H9 (cell line): ENCODE measurements around the gene IQCB1. TPM values are rescaled to one million over a fixed set of nuclear protein-coding genes. Genes with fewer than 3 reads are reported as not detected.

Source experiments
- DNase-seq: peaks from one replicate; pipeline ENCODE4 v3.0.0-alpha.2; 2017
- H2AFZ ChIP-seq: one replicate; pipeline ENCODE4 v1.6.1; 2013; ENCODE audit warnings: mild to moderate bottlenecking, low read length, control low read depth, moderate library complexity
- H2AK5ac ChIP-seq: 2 replicates; pipeline ENCODE4 v1.6.1; 2013; ENCODE audit warnings: low read length, control low read depth, mixed read lengths; ENCODE audit not compliant: insufficient read length
- H2BK120ac ChIP-seq: one replicate; pipeline ENCODE4 v1.6.1; 2013; ENCODE audit warnings: low read depth, mild to moderate bottlenecking, low read length, control low read depth, inconsistent platforms; ENCODE audit not compliant: poor library complexity, severe bottlenecking
- H2BK12ac ChIP-seq: 2 replicates; pipeline ENCODE4 v1.6.1; 2013; ENCODE audit warnings: low read length, control low read depth, mixed read lengths, low read depth; ENCODE audit not compliant: insufficient read length
- H2BK15ac ChIP-seq: 2 replicates; pipeline ENCODE4 v1.6.1; 2013; ENCODE audit warnings: low read depth, low read length, control low read depth
- H2BK20ac ChIP-seq: one replicate; pipeline ENCODE4 v1.6.1; 2013; ENCODE audit warnings: low read depth, mild to moderate bottlenecking, low read length, control low read depth, inconsistent platforms; ENCODE audit not compliant: poor library complexity, severe bottlenecking
- H2BK5ac ChIP-seq: 2 replicates; pipeline ENCODE4 v1.6.1; 2013; ENCODE audit warnings: low read length, control low read depth, mixed read lengths; ENCODE audit not compliant: insufficient read length
- H3K14ac ChIP-seq: 2 replicates; pipeline ENCODE4 v1.6.1; 2013; ENCODE audit warnings: low read length, control low read depth; ENCODE audit not compliant: insufficient read depth
- H3K18ac ChIP-seq: 2 replicates; pipeline ENCODE4 v1.6.1; 2013; ENCODE audit warnings: low read depth, mild to moderate bottlenecking, mixed read lengths, low read length, control low read depth; ENCODE audit not compliant: insufficient read length
- H3K23ac ChIP-seq: 2 replicates; pipeline ENCODE4 v1.6.1; 2013; ENCODE audit warnings: low read length, control low read depth, mixed read lengths, low read depth; ENCODE audit not compliant: insufficient read length
- H3K23me2 ChIP-seq: 2 replicates; pipeline ENCODE4 v1.6.1; 2013; ENCODE audit warnings: low read depth, mild to moderate bottlenecking, mixed read lengths, low read length, control low read depth; ENCODE audit not compliant: insufficient read length, poor library complexity, severe bottlenecking
- H3K27ac ChIP-seq: 2 replicates; pipeline ENCODE4 v1.5.1; 2013; ENCODE audit warnings: low read length, control low read depth, mixed read lengths, low read depth; ENCODE audit not compliant: insufficient read length
- H3K27me3 ChIP-seq: 2 replicates; pipeline ENCODE4 v1.6.1; 2013; ENCODE audit warnings: low read length, control low read depth, inconsistent platforms; ENCODE audit not compliant: insufficient read depth
- H3K4ac ChIP-seq: 2 replicates; pipeline ENCODE4 v1.6.1; 2013; ENCODE audit warnings: low read depth, mild to moderate bottlenecking, control low read depth, inconsistent platforms, low read length, moderate library complexity
- H3K4me1 ChIP-seq: 2 replicates; pipeline ENCODE4 v1.6.1; 2013; ENCODE audit warnings: low read length, control low read depth, inconsistent platforms; ENCODE audit not compliant: insufficient read depth
- H3K4me2 ChIP-seq: 2 replicates; pipeline ENCODE4 v1.6.1; 2013; ENCODE audit warnings: low read length, control low read depth, mixed read lengths; ENCODE audit not compliant: insufficient read length, insufficient read depth
- H3K56ac ChIP-seq: 2 replicates; pipeline ENCODE4 v1.6.1; 2013; ENCODE audit warnings: low read depth, mild to moderate bottlenecking, mixed read lengths, low read length, control low read depth; ENCODE audit not compliant: insufficient read length
- H3K79me1 ChIP-seq: 2 replicates; pipeline ENCODE4 v1.6.1; 2013; ENCODE audit warnings: low read depth, mild to moderate bottlenecking, moderate library complexity, low read length, control low read depth, inconsistent platforms; ENCODE audit not compliant: insufficient read depth, poor library complexity, severe bottlenecking
- H3K79me2 ChIP-seq: 2 replicates; pipeline ENCODE4 v1.6.1; 2013; ENCODE audit warnings: low read length, control low read depth, inconsistent platforms; ENCODE audit not compliant: insufficient read depth
- H3K9ac ChIP-seq: 2 replicates; pipeline ENCODE4 v1.6.1; 2013; ENCODE audit warnings: low read length, control low read depth, mixed read lengths; ENCODE audit not compliant: insufficient read length; ENCODE audit errors: extremely low read depth
- H3K9me3 ChIP-seq: one replicate; pipeline ENCODE4 v1.6.1; 2013; ENCODE audit warnings: low read depth, low read length, inconsistent platforms; ENCODE audit not compliant: control insufficient read depth
- H3T11ph ChIP-seq: one replicate; pipeline ENCODE4 v1.6.1; 2013; ENCODE audit warnings: mild to moderate bottlenecking, low read length, control low read depth, inconsistent platforms
- H4K20me1 ChIP-seq: one replicate; pipeline ENCODE4 v1.6.1; 2013; ENCODE audit not compliant: control insufficient read depth, insufficient read length, insufficient read depth
- H4K5ac ChIP-seq: 2 replicates; pipeline ENCODE4 v1.6.1; 2013; ENCODE audit warnings: low read depth, mild to moderate bottlenecking, mixed read lengths, low read length, control low read depth; ENCODE audit not compliant: insufficient read length
- H4K8ac ChIP-seq: replicated peaks from 2 replicates; pipeline ENCODE4 v1.6.1; 2013; ENCODE audit warnings: low read length, control low read depth, mixed read lengths, low read depth; ENCODE audit not compliant: insufficient read length
- H4K91ac ChIP-seq: 2 replicates; pipeline ENCODE4 v1.6.1; 2013; ENCODE audit warnings: low read depth, mild to moderate bottlenecking, moderate library complexity, mixed read lengths, low read length, control low read depth; ENCODE audit not compliant: insufficient read length
- H3K27ac Mint-ChIP-seq, 3 experiments: 2 replicates in 2 of 3; 3 replicates in 1 of 3; pipeline ENCODE4 v1.8.0; 2020 to 2021; ENCODE audit warnings: mixed read lengths in 3 of 3, mild to moderate bottlenecking in 1 of 3, moderate library complexity in 1 of 3
- H3K27me3 Mint-ChIP-seq: 2 replicates; pipeline ENCODE4 v1.8.0; 2021; ENCODE audit warnings: low read depth, mild to moderate bottlenecking, moderate library complexity, mixed read lengths
- H3K36me3 Mint-ChIP-seq, 3 experiments: 2 replicates in 2 of 3; 3 replicates in 1 of 3; pipeline ENCODE4 v1.8.0; 2020 to 2021; ENCODE audit warnings: low read depth in 3 of 3, mixed read lengths in 3 of 3; ENCODE audit not compliant: insufficient read depth in 1 of 3
- H3K4me1 Mint-ChIP-seq, 2 experiments: 2 replicates each; pipeline ENCODE4 v1.8.0; 2020; ENCODE audit warnings: mixed read lengths in 2 of 2
- H3K4me3 Mint-ChIP-seq, 2 experiments: 2 replicates in 1 of 2; 3 replicates in 1 of 2; pipeline ENCODE4 v1.8.0; 2020 to 2021; ENCODE audit warnings: mild to moderate bottlenecking in 2 of 2, mixed read lengths in 2 of 2, moderate library complexity in 1 of 2
- H3K9me3 Mint-ChIP-seq, 2 experiments: 2 replicates in 1 of 2; 3 replicates in 1 of 2; pipeline ENCODE4 v1.8.0; 2020; ENCODE audit warnings: mild to moderate bottlenecking in 2 of 2, mixed read lengths in 2 of 2, moderate library complexity in 1 of 2
- total RNA-seq: library from RNA; stranded (reverse); gene quantifications from 2 replicates; pipeline ENCODE4 v1.2.1, GENCODE V29; 2021
- TF ChIP-seq, protein P1 (sequence below): fragments of 200-600 bp; sonication (generic); conservative IDR thresholded peaks from 3 replicates; pipeline ENCODE4 v1.8.0; 2021; ENCODE audit warnings: antibody characterized with exemption, mild to moderate bottlenecking

IQCB1 gene
- total RNA-seq, 1 experiment from 2014 or later, result 35.8 TPM

DNA sequence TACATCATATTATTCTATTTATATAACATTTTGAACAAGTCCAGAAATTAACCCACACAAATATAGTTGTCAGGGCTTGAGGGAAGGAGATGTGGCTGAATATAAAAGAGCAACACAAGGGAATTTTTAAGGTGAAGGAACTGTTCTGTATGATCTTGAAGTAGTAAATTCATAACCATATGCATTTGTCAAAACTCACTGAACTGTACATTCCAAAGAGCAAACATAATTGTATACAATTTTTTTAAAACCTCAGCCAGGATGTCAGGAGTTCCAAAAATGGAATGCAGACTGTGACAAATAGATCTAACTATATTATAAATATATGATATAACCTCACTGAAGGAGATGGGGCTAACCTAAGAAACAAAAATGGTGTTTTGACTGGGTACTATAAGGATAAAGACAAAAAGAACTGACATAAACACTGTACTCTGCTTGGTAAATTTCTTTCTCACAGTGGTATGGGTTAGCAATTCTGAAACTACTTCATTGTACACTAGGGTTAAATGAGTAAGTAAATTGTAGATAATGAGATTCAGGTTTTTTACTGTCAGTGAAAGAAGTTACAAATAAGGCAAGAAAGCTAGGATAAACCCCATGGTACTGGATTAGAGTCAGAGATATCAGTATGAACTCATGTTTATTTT lies 99.7 kb downstream of the IQCB1 start:
- Histone ChIP-seq H4K91ac (no peak overlapping the region), H3K23me2 (no peaks in the 10 kb centered on the region), H2AFZ (no peak overlapping the region), H2BK20ac (no peak overlapping the region), H4K5ac (no peak overlapping the region), H2BK5ac (no peak overlapping the region), H3K27ac (no peak overlapping the region), H3K4me2 (no peak overlapping the region), H2BK15ac (no peak overlapping the region), H3K79me1 (peaks cover 3% of the 10 kb centered on the region), H3K4ac (no peak overlapping the region), H3K23ac (no peak overlapping the region), H4K8ac (no peak overlapping the region), H3T11ph (no peak overlapping the region), H3K14ac (no peak overlapping the region), H3K56ac (no peak overlapping the region), H3K27me3 (no peaks in the 10 kb centered on the region), H3K79me2 (no peaks in the 10 kb centered on the region; the same call in 1 of the 2 replicates), H2AK5ac (no peak overlapping the region), H3K4me1 (no peaks in the 10 kb centered on the region), H2BK120ac (no peak overlapping the region), H4K20me1 (no peaks in the 10 kb centered on the region), H3K9ac (no peak overlapping the region), H3K9me3 (no peaks in the 10 kb centered on the region), H2BK12ac (no peak overlapping the region), H3K18ac (no peak overlapping the region)
- no peak overlapping the region; a peak in 1 of 7 replicates for H3K27ac Mint-ChIP-seq
- H3K9me3 Mint-ChIP-seq, result no peaks in the 10 kb centered on the region
- no peak overlapping the region for H3K4me3 Mint-ChIP-seq
- H3K27me3 Mint-ChIP-seq, result no peaks in the 10 kb centered on the region
- TF ChIP-seq, protein P1, sequence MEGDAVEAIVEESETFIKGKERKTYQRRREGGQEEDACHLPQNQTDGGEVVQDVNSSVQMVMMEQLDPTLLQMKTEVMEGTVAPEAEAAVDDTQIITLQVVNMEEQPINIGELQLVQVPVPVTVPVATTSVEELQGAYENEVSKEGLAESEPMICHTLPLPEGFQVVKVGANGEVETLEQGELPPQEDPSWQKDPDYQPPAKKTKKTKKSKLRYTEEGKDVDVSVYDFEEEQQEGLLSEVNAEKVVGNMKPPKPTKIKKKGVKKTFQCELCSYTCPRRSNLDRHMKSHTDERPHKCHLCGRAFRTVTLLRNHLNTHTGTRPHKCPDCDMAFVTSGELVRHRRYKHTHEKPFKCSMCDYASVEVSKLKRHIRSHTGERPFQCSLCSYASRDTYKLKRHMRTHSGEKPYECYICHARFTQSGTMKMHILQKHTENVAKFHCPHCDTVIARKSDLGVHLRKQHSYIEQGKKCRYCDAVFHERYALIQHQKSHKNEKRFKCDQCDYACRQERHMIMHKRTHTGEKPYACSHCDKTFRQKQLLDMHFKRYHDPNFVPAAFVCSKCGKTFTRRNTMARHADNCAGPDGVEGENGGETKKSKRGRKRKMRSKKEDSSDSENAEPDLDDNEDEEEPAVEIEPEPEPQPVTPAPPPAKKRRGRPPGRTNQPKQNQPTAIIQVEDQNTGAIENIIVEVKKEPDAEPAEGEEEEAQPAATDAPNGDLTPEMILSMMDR, result no peak
- H3K36me3 Mint-ChIP-seq, result no peaks in the 10 kb centered on the region; a peak in 1 of 7 replicates
- DNase-seq, result no peak
- H3K4me1 Mint-ChIP-seq, result peaks cover 20 to 33% of the 10 kb centered on the region in 2 experiments
